Fibroblast of pulmonary artery (primary cell): Measurements from ENCODE around the gene XKR8.
A peak's percentile ranks its signal among the peaks of the same experiment; 100 is the strongest.

Experiments
- DNase-seq: peaks from one replicate; pipeline ENCODE4 v3.0.0-alpha.2; 2010; ENCODE audit warnings: low read depth
- H3K4me3 ChIP-seq: replicated peaks from 2 replicates; pipeline ENCODE4 v1.5.1; 2011; ENCODE audit warnings: low read depth, mild to moderate bottlenecking, control low read depth, low read length, moderate library complexity
- TF ChIP-seq, protein P1 (sequence below): IDR thresholded peaks from 2 replicates; pipeline ENCODE4 v1.5.1; 2011; ENCODE audit warnings: mild to moderate bottlenecking, control low read depth, low read length, inconsistent platforms; ENCODE audit errors: missing control alignments

XKR8 gene, protein sequence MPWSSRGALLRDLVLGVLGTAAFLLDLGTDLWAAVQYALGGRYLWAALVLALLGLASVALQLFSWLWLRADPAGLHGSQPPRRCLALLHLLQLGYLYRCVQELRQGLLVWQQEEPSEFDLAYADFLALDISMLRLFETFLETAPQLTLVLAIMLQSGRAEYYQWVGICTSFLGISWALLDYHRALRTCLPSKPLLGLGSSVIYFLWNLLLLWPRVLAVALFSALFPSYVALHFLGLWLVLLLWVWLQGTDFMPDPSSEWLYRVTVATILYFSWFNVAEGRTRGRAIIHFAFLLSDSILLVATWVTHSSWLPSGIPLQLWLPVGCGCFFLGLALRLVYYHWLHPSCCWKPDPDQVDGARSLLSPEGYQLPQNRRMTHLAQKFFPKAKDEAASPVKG

DNA sequence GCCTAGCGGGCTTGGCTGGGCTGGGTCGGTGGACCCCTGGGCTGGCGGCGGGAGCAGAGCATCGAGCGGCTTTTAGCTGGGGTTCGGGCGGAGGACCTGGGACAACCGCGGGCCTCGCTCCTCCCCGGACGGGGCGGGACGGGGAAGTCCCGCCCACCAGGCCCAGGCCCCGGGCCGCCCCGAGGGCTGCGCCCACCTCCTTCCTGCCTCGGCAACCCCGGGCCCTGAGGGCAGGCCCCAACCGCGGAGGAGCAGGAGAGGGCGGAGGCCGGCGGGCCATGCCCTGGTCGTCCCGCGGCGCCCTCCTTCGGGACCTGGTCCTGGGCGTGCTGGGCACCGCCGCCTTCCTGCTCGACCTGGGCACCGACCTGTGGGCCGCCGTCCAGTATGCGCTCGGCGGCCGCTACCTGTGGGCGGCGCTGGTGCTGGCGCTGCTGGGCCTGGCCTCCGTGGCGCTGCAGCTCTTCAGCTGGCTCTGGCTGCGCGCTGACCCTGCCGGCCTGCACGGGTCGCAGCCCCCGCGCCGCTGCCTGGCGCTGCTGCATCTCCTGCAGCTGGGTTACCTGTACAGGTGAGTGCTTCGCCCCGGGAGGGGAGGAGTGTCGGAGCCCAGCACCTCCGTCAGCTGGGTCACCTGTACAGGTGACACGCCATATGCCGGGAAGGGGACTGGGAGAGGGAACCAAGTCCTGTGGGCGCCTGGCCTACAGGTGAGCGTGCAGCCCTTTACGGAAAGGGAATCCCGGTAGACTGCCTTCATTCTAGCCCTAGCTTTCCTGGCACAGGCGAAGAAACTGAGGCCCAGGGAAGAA lies at the start of gene XKR8:
XKR8 (plus strand) TSS at position 182 of the 812 bp plus-strand sequence; CDS start at position 279, 97 bp downstream.
- peak within 1 kb of the TSS; percentile 64 for H3K4me3 ChIP-seq
- DNase-seq = peak; percentile 72
- TF ChIP-seq, protein P1, sequence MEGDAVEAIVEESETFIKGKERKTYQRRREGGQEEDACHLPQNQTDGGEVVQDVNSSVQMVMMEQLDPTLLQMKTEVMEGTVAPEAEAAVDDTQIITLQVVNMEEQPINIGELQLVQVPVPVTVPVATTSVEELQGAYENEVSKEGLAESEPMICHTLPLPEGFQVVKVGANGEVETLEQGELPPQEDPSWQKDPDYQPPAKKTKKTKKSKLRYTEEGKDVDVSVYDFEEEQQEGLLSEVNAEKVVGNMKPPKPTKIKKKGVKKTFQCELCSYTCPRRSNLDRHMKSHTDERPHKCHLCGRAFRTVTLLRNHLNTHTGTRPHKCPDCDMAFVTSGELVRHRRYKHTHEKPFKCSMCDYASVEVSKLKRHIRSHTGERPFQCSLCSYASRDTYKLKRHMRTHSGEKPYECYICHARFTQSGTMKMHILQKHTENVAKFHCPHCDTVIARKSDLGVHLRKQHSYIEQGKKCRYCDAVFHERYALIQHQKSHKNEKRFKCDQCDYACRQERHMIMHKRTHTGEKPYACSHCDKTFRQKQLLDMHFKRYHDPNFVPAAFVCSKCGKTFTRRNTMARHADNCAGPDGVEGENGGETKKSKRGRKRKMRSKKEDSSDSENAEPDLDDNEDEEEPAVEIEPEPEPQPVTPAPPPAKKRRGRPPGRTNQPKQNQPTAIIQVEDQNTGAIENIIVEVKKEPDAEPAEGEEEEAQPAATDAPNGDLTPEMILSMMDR = peak; percentile 16

DNA sequence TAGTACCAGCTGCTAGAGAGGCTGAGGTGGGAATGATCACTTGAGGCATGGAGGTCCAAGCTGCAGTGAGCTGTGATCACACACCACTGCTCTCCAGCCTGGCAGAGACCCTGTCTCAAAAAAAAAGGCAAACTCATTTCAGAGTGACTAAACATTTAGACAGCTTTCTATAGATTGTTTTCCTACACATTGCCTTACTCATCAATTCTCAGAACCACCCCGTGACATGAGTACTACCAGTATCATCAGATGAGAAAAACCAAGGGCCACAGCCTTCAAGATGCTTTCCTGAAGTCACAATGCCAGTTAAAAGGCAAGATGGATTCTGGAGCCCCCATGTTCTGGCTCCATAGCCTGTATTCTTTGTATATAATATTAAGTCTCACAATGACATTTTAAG lies 47.3 kb upstream of the XKR8 start:
- no peak overlapping the region for H3K4me3 ChIP-seq
- TF ChIP-seq, protein P1 = no peak
- DNase-seq = no peak

DNA sequence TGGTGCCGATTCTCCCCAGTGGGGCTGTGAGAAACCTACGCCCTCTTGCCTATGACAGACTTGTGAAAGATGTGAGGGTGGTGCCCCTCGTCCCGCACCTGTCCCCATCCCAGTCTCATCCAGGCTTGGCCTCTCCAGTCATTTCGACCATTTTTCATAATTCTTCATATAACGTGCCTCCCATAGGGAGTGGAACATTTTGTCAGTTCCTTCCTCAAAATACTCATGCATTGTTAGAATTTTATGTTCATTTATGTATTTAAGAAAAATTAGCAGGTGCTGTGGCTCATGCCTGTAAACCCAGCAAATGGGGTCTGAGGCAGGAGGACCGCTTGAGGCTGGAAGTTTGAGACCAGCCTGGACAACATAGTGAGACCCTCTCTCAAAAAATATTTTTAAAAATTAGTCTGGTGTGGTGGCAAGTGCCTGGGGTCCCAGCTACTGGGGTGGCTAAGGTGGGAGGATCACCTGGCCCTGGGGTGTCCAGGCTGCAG lies 44.6 kb upstream of the XKR8 start:
- no peak for DNase-seq
- TF ChIP-seq, protein P1 = no peak
- H3K4me3 ChIP-seq = no peak overlapping the region

DNA sequence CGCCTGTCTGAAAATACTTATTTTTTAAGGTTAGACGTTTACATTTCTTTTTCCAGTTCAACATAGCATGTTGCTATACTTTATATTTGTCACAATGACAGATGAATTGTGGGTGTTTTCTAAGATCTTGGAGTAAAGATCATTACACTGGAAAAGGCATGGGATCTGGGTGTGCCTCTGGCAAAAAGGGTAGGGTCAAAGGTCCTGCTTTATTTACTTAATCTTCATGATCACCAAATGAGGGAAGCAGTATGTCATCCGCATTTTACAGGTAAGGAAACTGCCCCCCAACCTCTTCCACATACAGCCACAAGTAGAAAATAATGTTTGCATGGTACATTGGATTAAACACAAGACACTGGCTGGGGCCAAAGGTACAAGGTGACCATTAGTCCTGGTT lies 37.5 kb upstream of the XKR8 start:
- no peak for DNase-seq
- no peak overlapping the region for H3K4me3 ChIP-seq
- TF ChIP-seq, protein P1 = no peak

DNA sequence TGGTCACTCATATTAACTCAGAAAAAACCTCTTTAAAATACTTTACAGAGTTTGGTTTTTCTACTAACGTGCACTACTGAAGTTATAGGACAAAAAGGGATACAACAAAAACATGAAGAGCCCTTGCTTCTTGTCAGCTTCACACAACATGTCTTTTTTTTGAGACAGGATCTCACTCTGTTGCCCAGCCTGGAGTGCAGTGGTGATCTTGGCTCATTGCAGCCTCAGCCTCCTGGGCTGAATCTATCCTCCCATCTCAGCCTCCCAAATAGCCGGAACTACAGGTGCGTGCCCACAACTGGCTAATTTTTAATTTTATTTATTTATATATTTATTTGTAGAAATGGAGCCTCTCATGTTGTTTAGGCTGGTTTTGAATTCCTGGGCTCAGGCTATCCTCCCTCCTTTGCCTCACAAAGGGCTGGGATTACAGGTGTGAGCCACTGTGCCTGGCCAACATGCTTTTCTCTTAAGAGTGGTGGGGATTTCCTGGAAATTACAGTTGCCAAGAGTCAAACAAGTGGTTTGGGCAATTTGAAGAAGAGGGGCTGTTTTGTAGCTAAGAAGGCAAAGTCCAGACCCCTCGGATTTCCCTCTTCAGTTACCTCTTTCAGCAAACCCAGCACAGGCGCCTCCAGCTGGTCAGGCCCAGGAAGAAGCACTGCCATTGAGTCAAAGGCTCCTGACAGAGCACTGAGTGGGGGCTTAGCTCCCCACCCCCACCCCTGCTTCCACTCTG lies 31.4 kb upstream of the XKR8 start:
- H3K4me3 ChIP-seq = no peak overlapping the region
- no peak for DNase-seq
- TF ChIP-seq, protein P1 = no peak

DNA sequence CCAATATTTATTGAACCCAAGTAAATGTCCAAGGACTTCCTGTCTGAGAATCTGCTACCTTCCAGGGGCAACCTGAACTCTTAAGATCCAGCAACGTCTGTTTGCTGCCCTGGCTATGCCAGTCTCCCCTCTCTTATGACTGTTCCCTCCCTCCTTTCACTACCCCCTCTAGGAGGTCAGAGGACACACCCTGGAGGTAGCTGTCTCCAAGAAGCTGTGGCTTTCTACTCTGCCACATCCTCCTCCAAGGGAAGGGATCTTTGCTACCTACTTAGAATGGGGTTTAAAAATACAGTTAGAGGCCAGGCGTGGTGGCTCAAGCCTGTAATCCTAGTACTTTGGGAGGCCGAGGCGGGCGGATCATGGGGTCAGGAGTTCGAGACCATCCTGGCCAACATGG lies 28.6 kb upstream of the XKR8 start:
- no peak overlapping the region for H3K4me3 ChIP-seq
- TF ChIP-seq, protein P1 = no peak
- DNase-seq = no peak
